SK-N-SH treated with all-trans-retinoic acid at 6 μM for 48 hours (cell line): ENCODE data around the gene HIPK3.

Experiments used
- ATAC-seq: fragments of 200-7000 bp; cut with Tn5 transposase; 3 replicates; pipeline ENCODE4 v1.9.1; 2020; ENCODE audit warnings: mild to moderate bottlenecking, moderate library complexity
- ARNTL ChIP-seq: fragments of 450-650 bp; formaldehyde crosslinking; IDR thresholded peaks from 2 replicates; pipeline ENCODE4 v1.5.0; 2020; ENCODE audit warnings: low read depth, mild to moderate bottlenecking, moderate library complexity, borderline replicate concordance
- BACH2 ChIP-seq: fragments of 250-450 bp; sonication (Bioruptor Pico); IDR thresholded peaks from 2 replicates; pipeline ENCODE4 v1.9.0; 2021; ENCODE audit warnings: mild to moderate bottlenecking, borderline replicate concordance
- CREB5 ChIP-seq: fragments of 250-450 bp; sonication (Bioruptor Pico); IDR thresholded peaks from 2 replicates; pipeline ENCODE4 v1.5.1; 2020; ENCODE audit warnings: low read depth, mild to moderate bottlenecking, moderate library complexity
- CSDC2 ChIP-seq: fragments of 250-450 bp; sonication (Bioruptor Pico); IDR thresholded peaks from 2 replicates; pipeline ENCODE4 v1.5.0; 2020; ENCODE audit warnings: mild to moderate bottlenecking, moderate library complexity
- CSRNP3 ChIP-seq: fragments of 250-450 bp; sonication (Bioruptor Pico); IDR thresholded peaks from 2 replicates; pipeline ENCODE4 v1.5.1; 2021; ENCODE audit warnings: mild to moderate bottlenecking, moderate library complexity
- ESRRG ChIP-seq: fragments of 250-450 bp; sonication (Bioruptor Pico); IDR thresholded peaks from 2 replicates; pipeline ENCODE4 v1.6.1; 2021; ENCODE audit warnings: mild to moderate bottlenecking
- GLIS3 ChIP-seq: fragments of 250-450 bp; sonication (Bioruptor Pico); IDR thresholded peaks from 2 replicates; pipeline ENCODE4 v1.5.0; 2020; ENCODE audit warnings: mild to moderate bottlenecking, moderate library complexity
- ISL1 ChIP-seq: fragments of 250-450 bp; sonication (Bioruptor Pico); IDR thresholded peaks from 2 replicates; pipeline ENCODE4 v2.1.2; 2022; ENCODE audit warnings: mild to moderate bottlenecking, moderate library complexity
- PATZ1 ChIP-seq: fragments of 250-450 bp; sonication (Bioruptor Pico); IDR thresholded peaks from 2 replicates; pipeline ENCODE4 v1.8.0; 2020; ENCODE audit warnings: mild to moderate bottlenecking, moderate library complexity, borderline replicate concordance
- POU6F1 ChIP-seq: fragments of 250-450 bp; sonication (Bioruptor Pico); IDR thresholded peaks from 2 replicates; pipeline ENCODE4 v1.8.0; 2021; ENCODE audit warnings: low read depth, mild to moderate bottlenecking, moderate library complexity, borderline replicate concordance
- PPARA ChIP-seq: fragments of 250-450 bp; sonication (Bioruptor Pico); IDR thresholded peaks from 2 replicates; pipeline ENCODE4 v1.5.0; 2020; ENCODE audit warnings: mild to moderate bottlenecking, borderline replicate concordance
- RARB ChIP-seq: fragments of 250-450 bp; sonication (Bioruptor Pico); IDR thresholded peaks from 2 replicates; pipeline ENCODE4 v1.8.0; 2021; ENCODE audit warnings: mild to moderate bottlenecking, moderate library complexity
- SNAI2 ChIP-seq: fragments of 250-450 bp; sonication (Bioruptor Pico); IDR thresholded peaks from 2 replicates; pipeline ENCODE4 v1.5.0; 2020; ENCODE audit warnings: mild to moderate bottlenecking, moderate library complexity
- TCF4 ChIP-seq: fragments of 250-450 bp; sonication (Bioruptor Pico); IDR thresholded peaks from 2 replicates; pipeline ENCODE4 v1.8.0; 2021; ENCODE audit warnings: mild to moderate bottlenecking, moderate library complexity, borderline replicate concordance
- TOX ChIP-seq: fragments of 250-450 bp; sonication (Bioruptor Pico); IDR thresholded peaks from 2 replicates; pipeline ENCODE4 v1.8.0; 2021; ENCODE audit warnings: mild to moderate bottlenecking, moderate library complexity, borderline replicate concordance
- ZC3H10 ChIP-seq: fragments of 250-450 bp; sonication (Bioruptor Pico); IDR thresholded peaks from 2 replicates; pipeline ENCODE4 v1.5.1; 2021; ENCODE audit warnings: mild to moderate bottlenecking, moderate library complexity
- ZFP3 ChIP-seq: fragments of 250-450 bp; sonication (Bioruptor Pico); IDR thresholded peaks from 2 replicates; pipeline ENCODE4 v1.5.0; 2020; ENCODE audit warnings: mild to moderate bottlenecking, moderate library complexity
- ZFP30 ChIP-seq: fragments of 450-650 bp; formaldehyde crosslinking; IDR thresholded peaks from 2 replicates; pipeline ENCODE4 v1.5.0; 2022; ENCODE audit warnings: mild to moderate bottlenecking, moderate library complexity
- ZNF70 ChIP-seq: fragments of 450-650 bp; formaldehyde crosslinking; IDR thresholded peaks from 2 replicates; pipeline ENCODE4 v1.5.0; 2020; ENCODE audit warnings: mild to moderate bottlenecking, moderate library complexity
- ZNF8 ChIP-seq: fragments of 450-650 bp; formaldehyde crosslinking; IDR thresholded peaks from 2 replicates; pipeline ENCODE4 v1.5.0; 2020; ENCODE audit warnings: mild to moderate bottlenecking, moderate library complexity

HIPK3 gene

GRCh38 chr11:33290319-33290718, 33.1 kb downstream of the HIPK3 start:
- TF ChIP-seq ESRRG: no peak
- no peak for ATAC-seq

- peak; percentile 47; the same call in 1 of the 3 replicates for ATAC-seq
- TF ChIP-seq ZFP3 (CRISPR knock-in tag) (no peak), CSDC2 (CRISPR knock-in tag) (no peak), TOX (CRISPR knock-in tag) (0 out of 2 replicates have a peak, but pooled peaks have one; percentile 31)
Measured at GRCh38 chr11:33291004-33291777, 34.0 kb downstream of the HIPK3 start.

DNA sequence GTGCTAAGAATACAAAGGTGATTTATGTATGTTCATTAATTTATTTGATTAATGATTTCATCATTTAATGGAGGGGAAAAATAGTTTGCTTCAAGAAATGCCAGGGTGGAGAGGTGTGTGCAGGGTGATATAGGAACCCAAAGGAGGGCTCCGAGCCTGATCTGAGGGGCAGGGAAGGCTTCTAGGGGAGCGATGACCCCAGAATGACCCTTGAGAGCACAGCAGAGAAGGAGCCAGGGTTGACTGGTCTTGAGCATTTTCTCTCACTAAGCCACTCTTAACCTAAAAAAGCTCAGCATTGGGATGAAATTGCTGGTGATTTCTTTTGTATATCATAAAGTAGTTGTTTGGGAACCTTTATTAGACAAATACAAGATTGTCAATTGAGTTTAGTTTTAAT, 35.1 kb downstream of the HIPK3 start:
- TF ChIP-seq ZFP30 (CRISPR knock-in tag) (no peak), ZC3H10 (CRISPR knock-in tag) (no peak), SNAI2 (CRISPR knock-in tag) (no peak), ISL1 (CRISPR knock-in tag) (no peak), PPARA (no peak), PATZ1 (CRISPR knock-in tag) (no peak), POU6F1 (CRISPR knock-in tag) (no peak)
- no peak for ATAC-seq

DNA sequence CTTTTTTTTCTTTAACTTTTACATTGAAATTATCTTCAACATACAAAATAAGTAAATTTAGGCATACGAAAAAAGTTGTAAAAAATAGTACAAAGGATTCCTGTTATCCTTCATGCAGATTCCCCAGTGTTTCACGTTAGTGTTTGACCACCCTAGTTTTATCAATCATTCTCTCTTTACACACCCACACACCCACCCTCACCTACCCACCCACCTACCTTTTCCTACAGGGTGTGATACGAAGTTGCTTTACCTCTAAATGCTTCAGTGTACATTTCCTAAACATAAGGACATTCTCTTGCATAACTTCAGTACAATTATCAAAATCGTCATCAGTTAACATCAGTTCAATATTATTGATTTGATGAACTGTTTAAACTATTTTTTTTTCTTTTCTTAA, 37.0 kb downstream of the HIPK3 start:
- ATAC-seq: no peak
- no peak for TF ChIP-seq GLIS3 (CRISPR knock-in tag)
- TF ChIP-seq TCF4 (CRISPR knock-in tag): no peak
- TF ChIP-seq ISL1 (CRISPR knock-in tag): no peak
- no peak for TF ChIP-seq CREB5 (CRISPR knock-in tag)
- no peak for TF ChIP-seq ARNTL (CRISPR knock-in tag)
- no peak for TF ChIP-seq CSDC2 (CRISPR knock-in tag)
- no peak for TF ChIP-seq BACH2 (CRISPR knock-in tag)
- no peak for TF ChIP-seq SNAI2 (CRISPR knock-in tag)
- no peak for TF ChIP-seq ZNF70 (CRISPR knock-in tag)
- no peak for TF ChIP-seq RARB (CRISPR knock-in tag)
- TF ChIP-seq PPARA: no peak
- TF ChIP-seq TOX (CRISPR knock-in tag): no peak
- no peak for TF ChIP-seq ZC3H10 (CRISPR knock-in tag)
- TF ChIP-seq ZFP30 (CRISPR knock-in tag): no peak
- TF ChIP-seq ESRRG: no peak
- no peak for TF ChIP-seq POU6F1 (CRISPR knock-in tag)
- TF ChIP-seq ZNF8: no peak
- TF ChIP-seq CSRNP3: no peak
- TF ChIP-seq ZFP3 (CRISPR knock-in tag): no peak
- no peak for TF ChIP-seq PATZ1 (CRISPR knock-in tag)
